Measurements from ENCODE around the gene RAB20.
"Not testable (repeated sequence)": the region's sequence is repeated elsewhere in the genome, so short reads cannot be mapped to it uniquely, and the experiment has no call there.

RAB20 gene, protein sequence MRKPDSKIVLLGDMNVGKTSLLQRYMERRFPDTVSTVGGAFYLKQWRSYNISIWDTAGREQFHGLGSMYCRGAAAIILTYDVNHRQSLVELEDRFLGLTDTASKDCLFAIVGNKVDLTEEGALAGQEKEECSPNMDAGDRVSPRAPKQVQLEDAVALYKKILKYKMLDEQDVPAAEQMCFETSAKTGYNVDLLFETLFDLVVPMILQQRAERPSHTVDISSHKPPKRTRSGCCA

DNA sequence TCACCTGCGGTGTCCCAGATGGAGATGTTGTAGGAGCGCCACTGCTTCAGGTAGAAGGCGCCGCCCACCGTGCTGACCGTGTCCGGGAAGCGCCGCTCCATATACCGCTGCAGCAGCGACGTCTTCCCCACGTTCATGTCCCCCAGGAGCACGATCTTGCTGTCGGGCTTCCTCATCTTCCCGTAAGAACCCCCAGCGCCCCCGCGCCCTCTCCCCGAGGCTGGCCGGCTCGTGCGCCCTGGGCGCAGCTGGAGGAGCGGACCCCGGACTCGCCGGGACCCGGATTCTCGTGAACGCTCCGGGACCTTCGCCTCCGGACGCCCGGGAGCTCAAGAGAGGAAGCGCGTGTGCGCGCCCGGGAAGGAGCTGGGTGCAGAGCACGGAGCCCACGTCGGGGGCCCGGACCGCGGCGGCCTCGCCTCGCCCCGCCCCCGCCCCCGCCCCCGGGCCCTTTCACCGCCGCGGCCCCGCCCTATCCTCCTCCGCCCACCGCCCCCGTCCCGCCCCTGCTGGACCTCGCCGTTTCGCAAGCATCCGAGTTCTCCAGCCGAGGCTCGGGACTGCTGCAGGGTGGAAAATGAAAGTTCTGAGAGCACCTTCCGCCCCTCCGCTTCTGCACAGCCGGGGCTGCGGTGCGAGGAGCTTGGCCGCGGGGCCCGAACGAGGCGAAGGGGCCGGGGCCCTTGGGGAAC, at the start of gene RAB20:
Gene RAB20, minus strand, starts transcription at position 379 of the 692 bp plus-strand sequence. Its CDS starts 203 bp downstream, at position 176.
- DNase-seq = peak; percentile 50

DNA sequence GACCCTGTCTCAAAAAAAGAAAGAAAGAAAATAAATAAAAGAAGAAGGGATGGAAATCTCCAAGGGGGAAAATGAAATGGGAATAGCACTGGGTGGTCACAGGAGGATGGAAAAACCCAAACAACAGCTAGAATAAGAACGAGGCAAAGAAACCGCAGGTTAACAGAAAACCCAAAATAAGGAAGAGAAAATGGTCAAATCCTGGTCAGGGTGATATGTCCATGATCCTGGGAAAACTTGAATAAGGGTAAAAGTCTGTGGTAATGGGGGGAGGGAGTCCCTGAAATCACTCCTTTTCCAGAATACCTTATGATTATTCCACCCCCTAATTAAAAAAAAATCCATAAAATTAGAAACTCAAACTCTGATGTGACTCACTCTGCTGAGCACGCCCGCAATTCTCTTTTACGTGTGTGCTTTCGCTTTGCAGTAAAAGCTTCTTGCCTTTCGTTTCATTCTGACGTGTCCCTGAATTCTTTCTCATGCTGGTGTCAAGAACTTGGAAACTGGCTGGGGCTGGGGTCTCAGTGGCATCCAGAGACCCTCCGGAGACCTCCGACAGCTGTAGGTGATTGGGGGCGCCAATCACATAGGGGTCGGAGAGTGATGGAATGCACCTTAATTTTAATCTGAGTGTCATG, 49.6 kb upstream of the RAB20 start:
- peak; percentile 22 for DNase-seq

DNA sequence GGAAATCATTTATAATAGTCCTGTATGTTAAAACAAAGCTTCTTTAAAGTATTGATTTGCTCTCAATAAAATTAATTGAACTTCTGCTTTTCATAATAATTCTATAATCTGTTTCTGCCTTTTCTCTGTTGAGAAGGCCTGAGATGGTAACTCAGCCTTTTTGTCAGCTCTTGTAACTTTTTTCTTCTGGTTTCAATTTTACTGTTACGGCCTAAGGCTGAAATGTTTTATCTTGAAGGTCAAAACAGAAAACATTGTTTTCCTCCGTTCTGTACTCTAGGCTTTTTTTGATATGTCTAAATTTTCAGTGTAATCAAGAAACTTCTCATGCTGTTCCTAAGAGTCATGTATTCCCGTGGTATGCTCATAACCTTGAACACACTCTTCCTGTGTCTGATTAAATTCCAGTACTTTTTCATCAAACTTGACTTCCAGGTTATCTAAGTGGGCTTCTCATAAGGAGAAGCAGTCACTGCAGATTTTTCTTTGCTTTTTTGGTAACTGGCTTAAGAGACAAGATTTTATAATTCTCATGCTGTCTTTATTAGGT, 46.2 kb upstream of the RAB20 start:
- DNase-seq = no peak

DNA sequence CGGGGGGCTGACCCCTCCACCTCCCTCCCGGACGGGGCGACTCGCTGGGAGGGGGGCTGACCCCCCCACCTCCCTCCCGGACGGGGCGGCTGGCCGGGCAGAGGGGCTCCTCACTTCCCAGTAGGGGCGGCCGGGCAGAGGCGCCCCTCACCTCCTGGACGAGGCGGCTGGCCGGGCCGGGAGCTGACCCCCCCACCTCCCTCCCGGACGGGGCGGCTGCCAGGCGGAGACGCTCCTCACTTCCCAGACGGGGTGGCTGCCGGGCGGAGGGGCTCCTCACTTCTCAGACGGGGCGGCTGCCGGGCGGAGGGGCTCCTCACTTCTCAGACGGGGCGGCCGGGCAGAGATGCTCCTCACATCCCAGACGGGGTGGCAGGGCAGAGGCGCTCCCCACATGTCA, 44.8 kb upstream of the RAB20 start:
- DNase-seq = not testable (repeated sequence)

DNA sequence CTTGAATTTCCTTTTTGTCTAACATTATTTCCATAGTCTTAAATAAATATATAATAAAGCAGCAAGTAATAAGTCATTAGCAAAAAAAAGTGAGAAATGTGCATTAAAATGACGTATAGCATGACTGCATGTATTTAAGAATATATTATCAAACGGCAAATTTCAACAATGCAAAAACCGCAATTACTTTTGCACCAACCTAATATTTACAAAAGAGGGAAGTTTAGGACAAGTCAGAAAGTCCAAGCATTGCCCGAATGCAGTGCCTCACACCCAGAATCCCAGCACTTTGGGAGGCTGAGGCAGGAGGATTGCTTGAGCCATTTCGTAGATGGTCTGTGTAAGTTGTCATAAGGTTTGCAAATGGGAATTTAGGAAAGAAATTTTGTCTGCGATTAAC, 43.6 kb upstream of the RAB20 start:
- no peak for DNase-seq

DNA sequence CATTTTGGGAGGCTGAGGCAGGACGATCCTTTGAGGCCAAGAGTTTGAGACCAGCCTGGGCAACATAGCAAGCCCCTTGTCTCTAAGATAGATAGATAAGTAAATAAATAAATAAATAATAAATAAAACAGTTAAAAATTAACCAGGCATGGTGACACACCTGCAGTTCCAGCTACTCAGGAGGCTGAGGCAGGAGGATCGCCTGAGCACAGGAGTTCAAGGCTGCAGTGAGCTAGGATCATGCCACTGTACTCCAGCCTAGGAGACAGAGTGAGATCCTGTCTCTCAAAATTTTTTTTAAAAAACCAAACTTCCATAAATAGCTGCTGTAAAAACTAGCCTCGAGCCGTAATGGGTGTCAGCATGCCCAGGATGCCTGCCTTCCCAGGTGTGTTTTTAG, 39.5 kb upstream of the RAB20 start:
- no peak for DNase-seq

DNA sequence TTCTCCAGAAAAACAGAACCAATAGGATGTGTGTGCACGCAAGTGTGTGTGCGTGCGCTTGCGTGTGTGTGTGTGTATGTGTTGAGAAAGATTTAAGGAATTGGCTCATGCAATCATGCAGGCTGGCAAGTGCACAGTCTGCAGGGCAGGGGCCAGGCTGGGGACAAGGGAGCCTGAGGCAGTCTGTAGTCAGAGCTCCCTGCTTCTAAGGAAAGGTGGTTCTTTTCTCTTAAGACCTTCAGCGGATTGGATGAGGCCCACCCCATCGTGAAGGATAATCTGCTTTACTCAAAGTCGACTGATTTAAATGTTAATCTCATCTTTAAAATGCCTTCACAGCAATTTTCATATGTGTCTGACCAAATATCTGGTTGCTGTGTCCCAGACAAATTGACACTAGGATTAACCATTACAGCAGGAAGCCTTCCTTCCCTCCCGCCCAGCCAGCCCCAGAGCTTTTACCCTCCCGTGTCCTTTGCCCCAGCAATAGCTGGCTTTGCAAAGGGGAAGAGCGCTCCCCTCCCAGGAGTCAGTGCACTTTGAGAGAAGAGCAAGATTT, 38.8 kb upstream of the RAB20 start:
- DNase-seq = no peak

DNA sequence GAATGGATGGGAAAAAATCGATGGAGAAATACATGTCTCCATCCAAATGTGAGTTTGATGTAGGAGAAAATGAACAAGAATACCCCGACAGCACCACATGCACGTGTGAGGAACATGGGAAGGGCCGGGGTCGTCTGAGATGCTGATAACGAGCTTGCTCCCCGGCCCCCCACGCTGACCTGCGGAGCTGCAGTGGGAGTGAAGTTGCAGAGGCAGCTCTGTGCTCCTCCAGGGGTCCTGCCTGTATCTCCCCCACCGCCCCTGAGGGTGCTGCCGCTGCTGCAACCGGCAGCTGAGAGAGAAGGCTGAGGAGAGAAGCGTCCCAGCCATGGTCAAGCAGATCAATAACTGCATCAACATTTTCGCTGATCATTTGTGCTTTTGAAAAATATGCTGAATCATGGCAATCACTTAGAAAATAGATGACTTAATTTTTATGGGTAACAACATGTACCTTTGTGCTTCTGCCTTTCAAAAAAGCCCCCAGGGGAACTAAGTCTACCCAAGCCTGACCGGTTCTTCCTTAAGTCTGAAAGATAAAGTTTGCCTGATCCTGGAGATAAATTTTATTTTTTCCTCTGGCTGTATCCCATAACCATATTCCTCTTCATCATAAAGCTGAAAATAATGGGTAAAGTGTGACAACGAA, 35.6 kb upstream of the RAB20 start:
- DNase-seq = no peak

DNA sequence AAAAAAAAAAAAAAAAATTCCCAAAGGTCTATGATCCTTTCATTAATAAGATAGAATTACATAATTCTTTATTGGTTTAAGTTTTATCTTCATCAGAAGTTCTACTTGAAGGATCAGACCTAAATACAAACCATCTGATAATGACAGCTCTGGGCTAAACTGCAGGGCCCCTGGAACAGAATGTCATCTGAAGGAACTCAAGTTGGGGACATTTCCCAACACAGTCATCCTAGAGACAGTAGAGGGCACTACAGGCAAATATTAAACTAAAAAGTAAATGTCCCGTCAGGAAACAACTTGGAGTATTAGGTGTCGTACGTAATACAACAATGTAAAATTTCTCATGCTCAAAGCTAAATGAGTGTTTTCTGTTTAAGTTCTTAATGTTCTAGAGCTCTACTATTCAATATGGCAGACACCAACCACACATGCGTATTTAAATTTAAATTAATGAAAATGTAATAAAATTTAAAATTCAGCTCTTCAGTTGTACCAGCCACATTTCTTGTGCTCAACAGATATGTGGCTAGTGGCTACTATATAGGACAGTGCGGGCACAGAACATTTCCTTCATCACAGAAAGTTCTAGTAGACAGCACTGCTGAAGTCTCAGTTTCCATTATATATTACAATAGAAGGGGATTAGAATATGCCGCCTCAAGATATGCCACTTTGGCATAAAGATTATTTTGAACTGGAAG, 32.1 kb upstream of the RAB20 start:
- DNase-seq = peak; percentile 19

DNA sequence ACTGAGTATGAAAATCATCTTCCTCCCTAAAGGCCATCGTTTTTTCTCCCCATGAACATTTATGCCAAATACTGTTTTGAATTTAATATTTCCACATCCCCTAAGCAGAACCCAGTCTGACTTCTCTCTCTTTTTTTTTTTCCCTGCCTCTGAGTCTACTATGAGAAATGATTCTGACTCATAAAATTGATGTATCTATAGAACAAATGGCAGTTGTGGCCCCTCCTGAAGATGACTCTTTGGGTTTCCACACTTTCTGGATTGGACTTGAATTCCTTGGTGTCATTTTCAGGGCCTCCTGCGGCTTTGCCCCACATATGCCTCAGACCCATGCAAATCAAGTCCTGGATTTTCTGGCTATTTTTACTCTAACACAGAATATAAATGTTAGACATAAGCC, 31.1 kb upstream of the RAB20 start:
- DNase-seq = no peak

DNA sequence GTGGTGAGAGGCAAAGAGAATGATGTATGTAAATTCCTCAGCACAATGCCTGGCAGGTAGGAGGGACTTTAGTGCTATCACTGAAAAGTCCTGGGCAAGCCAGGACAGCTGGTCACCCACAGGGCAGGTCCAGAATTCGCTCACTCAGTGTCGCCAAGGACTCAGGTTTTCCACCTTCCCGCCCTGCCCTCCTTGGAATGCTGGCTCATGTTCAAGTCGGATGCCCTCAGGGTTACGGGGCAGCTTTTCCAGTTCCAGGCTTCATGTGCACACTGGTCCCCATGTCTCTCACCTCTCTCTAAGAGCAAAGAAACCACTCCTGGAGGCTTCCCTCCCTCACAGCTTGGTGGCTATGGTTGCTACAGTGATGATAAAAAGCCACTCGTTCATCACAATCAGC, 29.1 kb upstream of the RAB20 start:
- DNase-seq = no peak

DNA sequence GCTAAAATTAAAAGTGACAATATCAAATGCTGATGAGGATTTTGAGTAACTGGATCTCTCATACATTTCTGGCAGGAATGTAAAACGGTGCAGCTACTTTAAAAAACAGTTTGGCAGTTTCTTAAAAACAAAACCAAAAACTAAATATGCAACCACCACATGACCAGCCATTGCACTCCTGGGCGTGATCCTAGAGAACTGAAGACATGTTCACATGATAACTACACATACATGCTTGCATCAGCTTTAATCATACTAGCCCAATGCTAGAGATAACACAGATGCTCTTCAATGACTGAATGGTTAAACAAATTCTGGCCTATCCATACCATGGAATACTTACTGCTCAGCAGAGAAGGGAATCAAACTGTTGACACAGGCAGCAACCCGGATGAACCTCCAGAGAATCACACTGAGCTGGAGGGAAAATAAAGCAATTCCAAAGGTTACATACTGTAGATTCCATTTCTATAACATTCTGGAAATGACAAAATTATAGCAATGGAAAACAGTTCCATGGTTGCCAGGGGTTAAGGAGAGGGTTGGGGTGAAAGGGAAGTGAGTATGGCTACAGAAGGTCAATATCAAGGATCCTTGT, 28.4 kb upstream of the RAB20 start:
- DNase-seq = no peak

DNA sequence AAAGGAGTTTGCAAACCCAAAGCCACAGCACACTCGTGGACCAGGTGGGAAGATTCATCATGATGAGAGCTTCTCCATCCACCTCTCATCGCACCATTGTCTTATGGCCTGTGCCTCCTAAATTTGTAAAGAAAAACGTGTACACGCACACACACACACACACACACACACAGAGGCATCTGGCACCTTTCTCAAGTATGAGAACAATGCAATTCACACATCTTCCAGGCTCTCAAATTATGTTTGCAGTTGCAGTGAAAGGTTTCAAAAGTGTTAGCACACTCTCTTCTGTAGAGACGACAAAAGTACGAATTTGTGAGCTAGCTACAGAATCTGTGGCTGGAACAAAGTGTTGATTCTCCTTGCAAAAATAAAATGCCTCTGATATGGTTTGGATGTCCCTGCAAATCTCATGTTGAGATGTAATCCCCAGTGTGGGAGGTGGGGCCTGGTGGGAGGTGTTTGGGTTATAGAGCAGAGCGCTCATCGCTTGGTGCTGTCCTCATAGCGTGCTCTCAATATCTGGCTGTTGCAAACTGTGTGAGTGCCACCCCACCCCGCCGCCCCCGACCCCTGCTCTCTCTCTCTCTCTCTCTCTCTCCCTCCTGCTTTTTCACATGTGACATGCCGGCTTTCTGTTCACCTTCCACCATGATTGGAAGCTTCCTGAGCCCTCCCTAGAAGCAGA, 21.8 kb upstream of the RAB20 start:
- no peak for DNase-seq

DNA sequence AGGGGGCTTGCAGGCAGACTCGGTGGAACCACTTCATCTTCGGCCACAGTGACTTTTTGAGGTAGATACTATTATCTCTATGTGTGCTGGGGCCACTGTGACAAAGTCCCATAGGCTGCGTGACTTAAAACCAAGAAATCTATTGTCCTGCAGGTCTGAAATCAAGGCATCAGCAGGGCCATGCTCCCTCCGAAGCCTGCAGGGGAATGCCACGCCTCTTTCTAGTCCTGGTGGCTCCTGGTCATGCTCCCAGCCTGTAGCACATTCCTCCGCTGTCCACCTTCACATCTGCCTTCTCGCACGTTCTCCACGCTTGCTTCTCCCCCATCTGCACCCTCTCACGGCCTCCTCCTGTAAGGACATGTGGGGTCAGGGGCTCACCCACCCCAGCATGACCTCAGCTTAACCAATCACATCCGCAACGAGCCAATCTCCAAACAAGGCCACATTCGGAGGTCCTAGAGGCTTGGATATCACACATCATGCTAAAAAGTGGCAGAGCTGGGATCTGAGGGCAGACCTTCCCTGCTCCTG, 21.0 kb upstream of the RAB20 start:
- DNase-seq = no peak

DNA sequence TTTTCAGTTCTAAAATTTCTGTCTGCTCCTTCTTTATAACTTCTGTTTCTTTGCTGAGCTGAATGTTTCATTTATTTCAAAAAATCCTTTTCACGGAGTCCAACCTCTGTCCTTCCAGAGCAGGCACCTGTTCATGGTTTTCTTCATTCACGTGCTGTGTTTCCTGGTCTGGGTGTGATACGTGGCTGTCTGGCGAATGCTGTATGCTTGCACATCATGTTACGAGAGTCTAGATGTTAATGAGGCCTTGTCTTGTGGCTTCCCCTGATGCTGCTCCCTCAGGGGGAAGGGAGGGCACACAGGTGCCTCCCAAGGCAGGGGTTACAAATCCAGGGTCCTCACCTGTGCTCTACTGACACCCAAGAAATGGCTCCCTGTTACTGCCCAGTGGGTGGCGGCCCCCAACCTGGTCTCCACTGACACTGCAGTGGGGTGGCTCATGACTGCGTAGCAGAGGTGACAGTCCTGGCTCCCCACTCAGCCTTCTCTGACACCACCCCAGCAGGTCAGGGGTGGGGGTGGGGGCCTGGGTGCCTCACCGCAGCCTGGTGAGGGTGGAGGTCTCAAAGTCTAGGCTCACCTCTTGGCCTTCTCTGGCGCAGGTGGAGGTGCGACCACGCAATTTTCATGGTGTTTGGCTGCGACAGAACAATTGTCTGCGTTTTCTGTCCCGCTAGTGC, 20.1 kb upstream of the RAB20 start:
- no peak for DNase-seq

DNA sequence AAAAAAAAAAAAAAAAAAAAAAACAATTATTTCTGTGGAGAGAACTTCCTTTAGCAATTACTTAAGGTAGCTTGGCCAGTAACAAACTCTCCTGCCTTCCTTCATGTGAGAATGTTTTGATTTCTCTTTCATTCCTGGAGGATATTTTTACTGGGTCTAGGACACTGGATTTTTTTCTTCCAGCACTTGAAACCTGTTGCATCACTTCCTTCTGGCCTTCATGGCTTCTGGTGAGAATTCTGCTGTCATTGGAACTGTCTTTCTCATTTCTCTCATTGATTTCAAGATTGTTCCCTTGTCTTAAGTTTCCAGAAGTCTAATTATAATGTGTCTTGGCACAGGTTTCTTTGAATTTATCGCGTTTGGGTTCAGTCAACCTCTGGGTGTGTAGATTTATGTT, 19.3 kb upstream of the RAB20 start:
- DNase-seq = no peak

DNA sequence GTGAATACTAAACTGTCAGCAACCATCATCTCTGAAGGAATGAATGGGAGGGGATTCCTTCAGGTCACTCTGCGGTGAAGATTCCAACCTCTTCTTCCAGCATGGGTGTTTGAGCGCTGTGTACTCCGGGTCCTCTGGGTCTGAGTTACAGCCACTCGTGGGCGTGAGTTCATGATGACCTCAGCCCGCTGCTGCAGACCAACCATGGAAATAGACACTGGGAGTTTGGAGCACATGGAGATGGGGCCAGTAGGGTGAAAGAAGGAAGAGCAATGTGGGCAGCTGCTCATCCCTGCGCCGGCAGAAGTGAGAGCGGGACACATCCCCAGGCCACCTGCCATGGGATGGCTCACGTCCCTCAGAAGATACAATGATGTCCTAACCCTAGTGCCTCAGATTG, 16.8 kb upstream of the RAB20 start:
- no peak for DNase-seq

DNA sequence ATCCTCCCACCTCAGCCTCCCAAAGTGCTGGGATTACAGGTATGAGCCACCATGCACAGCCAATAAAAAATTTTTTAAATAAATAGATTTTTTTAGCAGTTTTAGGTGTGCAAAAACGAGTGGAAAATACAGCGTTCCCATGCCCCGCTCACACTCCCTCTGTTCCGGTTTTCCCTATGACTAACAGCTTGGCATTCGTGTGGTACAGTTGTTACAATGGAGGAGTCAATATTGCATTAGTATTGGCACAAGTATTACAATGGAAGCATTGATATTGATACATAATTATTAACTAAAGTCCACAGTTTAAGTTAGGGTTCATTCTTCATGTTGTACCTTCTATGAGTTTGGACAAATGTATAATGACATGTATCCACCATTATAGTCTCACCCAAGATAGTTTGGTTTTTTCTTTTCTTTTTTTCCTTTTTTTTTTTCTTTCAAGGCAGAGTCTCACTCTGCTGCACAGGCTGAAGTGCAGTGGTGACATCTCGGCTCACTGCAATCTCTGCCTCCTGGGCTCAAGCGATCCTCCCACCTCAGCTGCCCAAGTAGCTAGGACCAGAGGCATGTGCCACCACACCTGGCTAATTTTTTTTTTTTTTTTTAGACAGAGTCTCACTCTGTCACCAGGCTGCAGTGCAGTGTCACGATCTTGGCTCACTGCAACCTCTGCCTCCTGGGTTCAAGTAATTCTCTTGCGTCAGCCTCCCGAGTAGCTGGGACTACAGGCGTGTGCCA, 15.4 kb upstream of the RAB20 start:
- no peak for DNase-seq

DNA sequence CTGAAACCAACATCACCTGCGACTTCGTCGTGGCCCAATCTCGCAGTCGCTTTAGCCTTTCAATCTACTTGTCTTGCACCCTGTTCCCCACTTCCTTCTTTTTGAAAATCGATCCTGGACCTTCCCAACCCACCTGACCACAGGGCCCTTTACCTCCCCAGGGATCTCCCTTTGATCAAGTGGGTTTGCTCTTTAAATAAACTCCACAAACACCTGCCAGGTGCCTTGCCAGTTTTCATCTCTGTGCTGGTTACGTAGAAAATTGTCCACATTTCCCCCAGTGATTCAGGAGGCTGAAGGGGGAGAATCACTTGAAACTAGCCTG, 14.5 kb upstream of the RAB20 start:
- DNase-seq = no peak
